Measurements from ENCODE around the gene TRA2B. TPM values are rescaled to one million over a fixed set of nuclear protein-coding genes. Genes with fewer than 3 reads are reported as not detected.

TRA2B gene
- polyA plus RNA-seq, 1 donor from 2014 or later: 637 TPM

DNA sequence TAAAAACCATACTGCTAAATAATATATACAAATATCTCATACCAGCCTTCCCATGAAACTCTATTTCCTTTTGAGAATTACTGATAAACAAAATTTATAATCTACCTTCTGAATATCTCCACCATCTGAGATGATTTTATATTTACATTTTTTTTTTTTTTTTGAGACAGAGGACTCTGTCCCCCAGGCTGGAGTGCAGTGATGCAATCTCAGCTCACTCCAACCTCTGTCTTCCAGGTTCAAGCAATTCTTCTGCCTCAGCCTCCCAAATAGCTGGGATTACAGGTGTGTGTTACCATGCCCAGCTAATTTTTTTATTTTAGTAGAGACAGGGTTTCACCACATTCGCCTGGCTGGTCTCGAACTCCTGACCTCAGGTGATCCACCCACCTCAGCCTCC is 70.2 kb downstream of the TRA2B start:
- Histone ChIP-seq H3K27me3 (ENCODE audit: insufficient read depth, low read depth, low read length) (no peaks in the 10 kb centered on the region), H3K79me2 (replicated peaks; ENCODE audit: insufficient read depth, low read length) (no peaks in the 10 kb centered on the region), H3K4me2 (ENCODE audit: low read length) (no peak overlapping the region), H3K9me3 (ENCODE audit: low read length) (no peaks in the 10 kb centered on the region), H4K20me1 (ENCODE audit: insufficient read depth) (no peaks in the 10 kb centered on the region), H3K27ac (ENCODE audit: low read length) (no peak overlapping the region), H3K4me3 (ENCODE audit: low read length) (no peak overlapping the region), H2AFZ (ENCODE audit: low read depth, low read length) (no peak overlapping the region), H3K36me3 (ENCODE audit: insufficient read depth, low read length) (no peaks in the 10 kb centered on the region), H3K9ac (ENCODE audit: low read length) (no peak overlapping the region), H3K9me2 (ENCODE audit: insufficient read depth, low read length) (no peaks in the 10 kb centered on the region), H3F3A (ENCODE audit: insufficient read depth, low read length, poor library complexity, severe bottlenecking) (no peaks in the 10 kb centered on the region)
- TF ChIP-seq RAD21 (conservative IDR thresholded peaks at IDR 0.05): no peak
- no peak for TF ChIP-seq TAF1 (IDR thresholded peaks at IDR 0.05; ENCODE audit: low read depth)
- no peak for TF ChIP-seq MXI1 (conservative IDR thresholded peaks at IDR 0.05; ENCODE audit: poor library complexity, severe bottlenecking)
- TF ChIP-seq POLR2AphosphoS5 (IDR thresholded peaks at IDR 0.05): no peak
- no peak for TF ChIP-seq EP300 (conservative IDR thresholded peaks at IDR 0.05; ENCODE audit: poor library complexity, severe bottlenecking)
- TF ChIP-seq CTCF (IDR thresholded peaks at IDR 0.05; ENCODE audit: poor library complexity, severe bottlenecking): no peak
- TF ChIP-seq, protein P1, sequence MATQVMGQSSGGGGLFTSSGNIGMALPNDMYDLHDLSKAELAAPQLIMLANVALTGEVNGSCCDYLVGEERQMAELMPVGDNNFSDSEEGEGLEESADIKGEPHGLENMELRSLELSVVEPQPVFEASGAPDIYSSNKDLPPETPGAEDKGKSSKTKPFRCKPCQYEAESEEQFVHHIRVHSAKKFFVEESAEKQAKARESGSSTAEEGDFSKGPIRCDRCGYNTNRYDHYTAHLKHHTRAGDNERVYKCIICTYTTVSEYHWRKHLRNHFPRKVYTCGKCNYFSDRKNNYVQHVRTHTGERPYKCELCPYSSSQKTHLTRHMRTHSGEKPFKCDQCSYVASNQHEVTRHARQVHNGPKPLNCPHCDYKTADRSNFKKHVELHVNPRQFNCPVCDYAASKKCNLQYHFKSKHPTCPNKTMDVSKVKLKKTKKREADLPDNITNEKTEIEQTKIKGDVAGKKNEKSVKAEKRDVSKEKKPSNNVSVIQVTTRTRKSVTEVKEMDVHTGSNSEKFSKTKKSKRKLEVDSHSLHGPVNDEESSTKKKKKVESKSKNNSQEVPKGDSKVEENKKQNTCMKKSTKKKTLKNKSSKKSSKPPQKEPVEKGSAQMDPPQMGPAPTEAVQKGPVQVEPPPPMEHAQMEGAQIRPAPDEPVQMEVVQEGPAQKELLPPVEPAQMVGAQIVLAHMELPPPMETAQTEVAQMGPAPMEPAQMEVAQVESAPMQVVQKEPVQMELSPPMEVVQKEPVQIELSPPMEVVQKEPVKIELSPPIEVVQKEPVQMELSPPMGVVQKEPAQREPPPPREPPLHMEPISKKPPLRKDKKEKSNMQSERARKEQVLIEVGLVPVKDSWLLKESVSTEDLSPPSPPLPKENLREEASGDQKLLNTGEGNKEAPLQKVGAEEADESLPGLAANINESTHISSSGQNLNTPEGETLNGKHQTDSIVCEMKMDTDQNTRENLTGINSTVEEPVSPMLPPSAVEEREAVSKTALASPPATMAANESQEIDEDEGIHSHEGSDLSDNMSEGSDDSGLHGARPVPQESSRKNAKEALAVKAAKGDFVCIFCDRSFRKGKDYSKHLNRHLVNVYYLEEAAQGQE (IDR thresholded peaks at IDR 0.05; ENCODE audit: borderline replicate concordance): no peak
- TF ChIP-seq EZH2 (IDR thresholded peaks at IDR 0.05; ENCODE audit: borderline replicate concordance, insufficient read depth, low read length, poor library complexity, severe bottlenecking): no peak

GRCh38 chr3:185866995-185867394 is 70.8 kb downstream of the TRA2B start:
- no peaks in the 10 kb centered on the region for H3K9me3 ChIP-seq (ENCODE audit: low read length)
- no peaks in the 10 kb centered on the region for H3K36me3 ChIP-seq (ENCODE audit: insufficient read depth, low read length)
- H3K4me2 ChIP-seq (ENCODE audit: low read length): no peak overlapping the region
- H3K9ac ChIP-seq (ENCODE audit: low read length): no peak overlapping the region
- H3K9me2 ChIP-seq (ENCODE audit: insufficient read depth, low read length): no peaks in the 10 kb centered on the region
- H3K27me3 ChIP-seq (ENCODE audit: insufficient read depth, low read depth, low read length): no peaks in the 10 kb centered on the region
- TF ChIP-seq EP300 (conservative IDR thresholded peaks at IDR 0.05; ENCODE audit: poor library complexity, severe bottlenecking) (no peak), EZH2 (IDR thresholded peaks at IDR 0.05; ENCODE audit: borderline replicate concordance, insufficient read depth, low read length, poor library complexity, severe bottlenecking) (no peak), SMC3 (conservative IDR thresholded peaks at IDR 0.05; ENCODE audit: poor library complexity) (no peak), MXI1 (conservative IDR thresholded peaks at IDR 0.05; ENCODE audit: poor library complexity, severe bottlenecking) (no peak), CTCF (IDR thresholded peaks at IDR 0.05; ENCODE audit: poor library complexity, severe bottlenecking) (no peak), TAF1 (IDR thresholded peaks at IDR 0.05; ENCODE audit: low read depth) (no peak)
- TF ChIP-seq, protein P1 (IDR thresholded peaks at IDR 0.05; ENCODE audit: borderline replicate concordance): no peak
- H3F3A ChIP-seq (ENCODE audit: insufficient read depth, low read length, poor library complexity, severe bottlenecking): no peaks in the 10 kb centered on the region
- H4K20me1 ChIP-seq (ENCODE audit: insufficient read depth): no peaks in the 10 kb centered on the region
- no peak overlapping the region for H2AFZ ChIP-seq (ENCODE audit: low read depth, low read length)
- H3K4me3 ChIP-seq (ENCODE audit: low read length): no peak overlapping the region
- H3K79me2 ChIP-seq (replicated peaks; ENCODE audit: insufficient read depth, low read length): no peaks in the 10 kb centered on the region
- H3K27ac ChIP-seq (ENCODE audit: low read length): no peak overlapping the region
